MM.1S (cell line): ENCODE data around the gene PPP1R9B.

Experiments used
- CTCF ChIP-seq: fragments of 300-600 bp; sonication (generic); IDR thresholded peaks from 2 replicates; pipeline ENCODE4 v1.5.1; 2016; ENCODE audit warnings: antibody characterized with exemption, low read length, mixed read lengths
- EZH2 ChIP-seq: fragments of 300-600 bp; sonication (generic); optimal IDR thresholded peaks from 2 replicates; pipeline ENCODE3; 2017; ENCODE audit warnings: low read depth, mild to moderate bottlenecking, antibody characterized with exemption, low read length, mixed read lengths

DNA sequence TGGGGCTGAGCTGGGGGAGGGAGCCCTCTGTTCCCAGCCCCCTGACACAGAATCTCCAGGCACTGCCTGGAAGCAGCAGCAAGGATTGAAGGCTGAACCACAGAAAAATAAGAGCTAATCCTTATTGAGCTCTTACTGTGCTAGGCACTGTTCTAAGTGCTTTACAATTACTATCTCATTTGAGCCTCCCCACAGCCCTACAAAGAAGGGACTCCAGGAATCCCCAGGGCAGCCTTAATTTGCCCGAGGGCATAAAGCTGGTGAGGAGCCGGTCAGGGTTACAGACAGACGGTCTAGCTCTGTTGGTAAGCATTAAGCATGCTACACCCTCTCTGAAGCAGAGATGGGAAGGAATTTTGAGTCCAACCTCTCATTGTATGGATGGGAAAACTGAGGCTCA, 27.5 kb downstream of the PPP1R9B start:
- TF ChIP-seq CTCF: no peak
- no peak for TF ChIP-seq EZH2
